K562 (cell line): Measurements from ENCODE around the gene CD274. TPM values are rescaled to one million over a fixed set of nuclear protein-coding genes. Genes with fewer than 3 reads are reported as not detected.
A peak's percentile ranks its signal among the peaks of the same experiment; 100 is the strongest.

ENCODE experiments used
- ATAC-seq: fragments of 200-7000 bp; cut with Tn5 transposase; 3 replicates; pipeline ENCODE4 v1.9.1; 2020; ENCODE audit warnings: moderate library complexity
- BruUV-seq: library from RNA; stranded (reverse); fragments of 400-500 nt; replicated peaks from 2 replicates; lab custom pipeline; 2021; lab: Mats Ljungman, UMichigan
- CTCF ChIA-PET: fragments of 300-600 bp; formaldehyde crosslinking; extraction: SDS; loops from one replicate; lab custom pipeline; 2021; ENCODE audit warnings: low intra/inter-chr PET ratio; lab: Yijun Ruan, JAX
- POLR2A ChIA-PET: fragments of 300-600, 350-650 bp; sonication (Branson Sonifier 250); formaldehyde crosslinking; extraction: SDS; loops from one replicate; lab custom pipeline; 2021; ENCODE audit warnings: antibody characterized with exemption, inconsistent platforms; lab: Yijun Ruan, JAX
- DNase-seq, 4 experiments: peaks; one replicate each; pipeline versions ENCODE4 v3.0.0 to v3.0.0-alpha.2; 2011 to 2018; ENCODE audit warnings: low spot score in 3 of 4, mixed read lengths in 3 of 4; ENCODE audit errors: extremely low read depth in 1 of 4
- FAIRE-seq: peaks from 2 replicates; lab custom pipeline; 2011; peaks lifted over from hg19 to GRCh38; lab: Jason Lieb, UNC
- H2AFZ ChIP-seq: 2 replicates; pipeline ENCODE4 v1.6.0; 2011; ENCODE audit warnings: low read depth, low read length, control low read depth, inconsistent platforms
- H3K27ac ChIP-seq: fragments of 200-600 bp; 3 replicates; pipeline ENCODE4 v1.8.0; 2011; ENCODE audit warnings: low read depth, mild to moderate bottlenecking, control low read depth, inconsistent platforms, low read length, moderate library complexity, mixed read lengths; ENCODE audit errors: extremely low read depth
- H3K27me3 ChIP-seq, 2 experiments: fragments of 300-600 bp in 1 of 2; 2 replicates in 1 of 2; 3 replicates in 1 of 2; pipeline versions ENCODE4 v1.6.0 to v1.8.0; 2011; ENCODE audit warnings: inconsistent platforms in 2 of 2, low read length in 2 of 2, mild to moderate bottlenecking in 1 of 2, mixed read lengths in 1 of 2, moderate library complexity in 1 of 2; ENCODE audit not compliant: control insufficient read depth in 2 of 2, insufficient read depth in 2 of 2
- H3K36me3 ChIP-seq: fragments of 300-600 bp; 3 replicates; pipeline ENCODE4 v1.8.0; 2011; ENCODE audit warnings: mild to moderate bottlenecking, low read length, inconsistent platforms; ENCODE audit not compliant: control insufficient read depth, insufficient read depth
- H3K4me1 ChIP-seq, 2 experiments: fragments of 200-600 bp in 1 of 2; replicated peaks in 1 of 2; 2 replicates in 1 of 2; 3 replicates in 1 of 2; pipeline versions ENCODE4 v1.5.1 to v1.8.0; 2011; ENCODE audit warnings: inconsistent platforms in 2 of 2, low read length in 2 of 2, mild to moderate bottlenecking in 1 of 2, mixed read lengths in 1 of 2, moderate library complexity in 1 of 2; ENCODE audit not compliant: control insufficient read depth in 2 of 2, insufficient read depth in 2 of 2
- H3K4me2 ChIP-seq: 2 replicates; pipeline ENCODE4 v1.6.1; 2011; ENCODE audit warnings: low read length, control low read depth, inconsistent platforms, mixed read lengths; ENCODE audit not compliant: insufficient read depth
- H3K4me3 ChIP-seq: fragments of 200-600 bp; sonication (generic), shearing (Covaris generic); 2 replicates; pipeline ENCODE4 v1.5.1; 2016; ENCODE audit warnings: control low read depth, inconsistent platforms
- H3K79me2 ChIP-seq: fragments of 200-600 bp; 3 replicates; pipeline ENCODE4 v1.8.0; 2011; ENCODE audit warnings: low read length, inconsistent platforms; ENCODE audit not compliant: control insufficient read depth, insufficient read depth
- H3K9ac ChIP-seq, 2 experiments: 2 replicates each; pipeline versions ENCODE4 v1.6.0 to v1.6.1; 2011; ENCODE audit warnings: low read depth in 2 of 2, low read length in 2 of 2, control low read depth in 1 of 2, inconsistent platforms in 1 of 2, mild to moderate bottlenecking in 1 of 2, mixed read lengths in 1 of 2; ENCODE audit not compliant: insufficient read depth in 1 of 2
- H3K9me1 ChIP-seq: one replicate; pipeline ENCODE4 v1.6.0; 2011; ENCODE audit warnings: inconsistent platforms, mild to moderate bottlenecking, low read length, moderate library complexity; ENCODE audit not compliant: control insufficient read depth, insufficient read depth
- H3K9me3 ChIP-seq: replicated peaks from 2 replicates; pipeline ENCODE4 v1.5.1; 2011; ENCODE audit warnings: low read depth, low read length, inconsistent platforms; ENCODE audit not compliant: control insufficient read depth, insufficient read depth
- H4K20me1 ChIP-seq: replicated peaks from 2 replicates; pipeline ENCODE4 v1.6.1; 2011; ENCODE audit warnings: low read length, inconsistent platforms, mixed read lengths; ENCODE audit not compliant: control insufficient read depth, insufficient read depth
- CC2D1A ChIP-seq: fragments of 450-650 bp; IDR thresholded peaks from 2 replicates; pipeline ENCODE4 v1.6.1; 2017; ENCODE audit warnings: mild to moderate bottlenecking
- CSDE1 ChIP-seq, 2 experiments: fragments of 450-650 bp; IDR thresholded peaks; 2 replicates each; pipeline ENCODE4 v1.6.1; 2016; ENCODE audit warnings: mild to moderate bottlenecking in 1 of 2
- JUND ChIP-seq, 2 experiments: IDR thresholded peaks; 2 replicates in 1 of 2; 3 replicates in 1 of 2; pipeline ENCODE4 v1.6.1; 2011; ENCODE audit warnings: borderline replicate concordance in 2 of 2, low read depth in 2 of 2, low read length in 2 of 2, improper control_type of control experiment in 1 of 2, missing biosample characterization in 1 of 2, missing genetic modification characterization in 1 of 2, missing genetic modification reagents in 1 of 2
- WGBS: fragments of 100-300 bp; shearing (Covaris generic); methylation state at CpG from one replicate; pipeline ENCODE4 v1.1.6; 2016; ENCODE audit warnings: low coverage, mixed read lengths; ENCODE audit not compliant: insufficient coverage; ENCODE audit errors: missing lambda C conversion rate; 5-methylcytosine and 5-hydroxymethylcytosine counted together
- in situ Hi-C: fragments of 300-500 bp; cut with MboI; formaldehyde crosslinking; loops from 4 replicates; pipeline ENCODE4 v1.15.0; 2018; ENCODE audit warnings: inconsistent platforms, mixed read lengths
- intact Hi-C: fragments of 100-400 bp; cut with micrococcal nuclease; formaldehyde crosslinking; loops from 2 replicates; pipeline ENCODE4 v1.14.2; 2022
- polyA plus RNA-seq, 8 experiments: library from polyadenylated mRNA; depleted of rRNA in 4 of 8; stranded (reverse) in 5 of 8; unstranded in 3 of 8; fragments of >200 nt; fragmentation: Nextera tagmentation in 2 of 8; fragmentation: Illumina TruSeq in 1 of 8; extraction: Ambion mirVana in 2 of 8; extraction: Trizol in 1 of 8; gene quantifications; 2 replicates each; pipeline versions ENCODE4 v1.2.1 to v1.2.3, GENCODE V29; 2011 to 2014; ENCODE audit warnings: inconsistent platforms in 1 of 8, missing spikeins in 1 of 8
- total RNA-seq, 7 experiments: library from RNA; depleted of rRNA in 6 of 7; stranded (reverse); fragments of >200 nt in 6 of 7; fragmentation: Illumina TruSeq in 2 of 7; extraction: Trizol in 2 of 7; gene quantifications; 2 replicates each; pipeline versions ENCODE4 v1.2.1 to v1.2.3, GENCODE V29; 2011 to 2021; ENCODE audit warnings: low replicate concordance in 1 of 7
- TF ChIP-seq, protein P1 (sequence below), 3 experiments: IDR thresholded peaks in 2 of 3; conservative IDR thresholded peaks in 1 of 3; 2 replicates each; pipeline ENCODE4 v1.5.1; 2011 to 2012; ENCODE audit warnings: low read length in 3 of 3, mild to moderate bottlenecking in 3 of 3, control low read depth in 2 of 3, improper control_type of control experiment in 1 of 3, inconsistent platforms in 1 of 3, low read depth in 1 of 3, mixed read lengths in 1 of 3, moderate library complexity in 1 of 3; ENCODE audit not compliant: insufficient read depth in 2 of 3

Gene CD274
- total and polyA plus RNA-seq, 9 of the 15 experiments (the other 6 are each of a cell fraction or from before 2014, with no cell fraction given): 0.07 to 0.51 (median 0.30) TPM; not detected in 1

DNA sequence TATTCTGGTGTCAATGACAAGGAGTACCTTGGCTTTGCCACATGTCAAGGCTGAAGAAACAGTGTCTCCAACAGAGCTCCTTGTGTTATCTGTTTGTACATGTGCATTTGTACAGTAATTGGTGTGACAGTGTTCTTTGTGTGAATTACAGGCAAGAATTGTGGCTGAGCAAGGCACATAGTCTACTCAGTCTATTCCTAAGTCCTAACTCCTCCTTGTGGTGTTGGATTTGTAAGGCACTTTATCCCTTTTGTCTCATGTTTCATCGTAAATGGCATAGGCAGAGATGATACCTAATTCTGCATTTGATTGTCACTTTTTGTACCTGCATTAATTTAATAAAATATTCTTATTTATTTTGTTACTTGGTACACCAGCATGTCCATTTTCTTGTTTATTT lies 19.8 kb downstream of the CD274 start:
- WGBS: 12% methylated on average over 1 of the region's 1 CpG
- Histone ChIP-seq H3K27ac (no peak overlapping the region), H3K4me3 (no peak overlapping the region), H3K27me3 (no peaks in the 10 kb centered on the region; a peak in 1 of 5 replicates)
- no peak for FAIRE-seq
- DNase-seq: no peak
- TF ChIP-seq CC2D1A (no peak), CSDE1 (IDR thresholded peaks at IDR 0.05) (no peak)
- TF ChIP-seq, protein P1, sequence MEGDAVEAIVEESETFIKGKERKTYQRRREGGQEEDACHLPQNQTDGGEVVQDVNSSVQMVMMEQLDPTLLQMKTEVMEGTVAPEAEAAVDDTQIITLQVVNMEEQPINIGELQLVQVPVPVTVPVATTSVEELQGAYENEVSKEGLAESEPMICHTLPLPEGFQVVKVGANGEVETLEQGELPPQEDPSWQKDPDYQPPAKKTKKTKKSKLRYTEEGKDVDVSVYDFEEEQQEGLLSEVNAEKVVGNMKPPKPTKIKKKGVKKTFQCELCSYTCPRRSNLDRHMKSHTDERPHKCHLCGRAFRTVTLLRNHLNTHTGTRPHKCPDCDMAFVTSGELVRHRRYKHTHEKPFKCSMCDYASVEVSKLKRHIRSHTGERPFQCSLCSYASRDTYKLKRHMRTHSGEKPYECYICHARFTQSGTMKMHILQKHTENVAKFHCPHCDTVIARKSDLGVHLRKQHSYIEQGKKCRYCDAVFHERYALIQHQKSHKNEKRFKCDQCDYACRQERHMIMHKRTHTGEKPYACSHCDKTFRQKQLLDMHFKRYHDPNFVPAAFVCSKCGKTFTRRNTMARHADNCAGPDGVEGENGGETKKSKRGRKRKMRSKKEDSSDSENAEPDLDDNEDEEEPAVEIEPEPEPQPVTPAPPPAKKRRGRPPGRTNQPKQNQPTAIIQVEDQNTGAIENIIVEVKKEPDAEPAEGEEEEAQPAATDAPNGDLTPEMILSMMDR (IDR thresholded peaks at IDR 0.05 in 2 of 3, conservative IDR thresholded peaks at IDR 0.05 in 1 of 3; ENCODE audit: insufficient read depth in 2 of 3, low read depth in 1 of 3, low read length in 3 of 3): 0 out of 6 replicates have a peak, but pooled peaks of 1 of the 3 experiments have one; percentile 14
- TF ChIP-seq, all 486 proteins: peak for 1
- no peaks in the 10 kb centered on the region for H4K20me1 ChIP-seq
- no peaks in the 10 kb centered on the region for H3K9me1 ChIP-seq
- in situ Hi-C loops: no loop called here
- no peaks in the 10 kb centered on the region for H3K79me2 ChIP-seq
- no TSS peak for BruUV-seq
- no peak overlapping the region for H3K4me2 ChIP-seq
- H3K36me3 ChIP-seq: no peaks in the 10 kb centered on the region
- H3K9ac ChIP-seq: no peak overlapping the region
- H3K9me3 ChIP-seq: no peaks in the 10 kb centered on the region
- no peaks in the 10 kb centered on the region for H3K4me1 ChIP-seq
- no peak for ATAC-seq
- CTCF ChIA-PET: no interaction called here
- no peak overlapping the region for H2AFZ ChIP-seq
- POLR2A ChIA-PET: interaction anchor here (1.2 kb wide), 1 partner anchor 40 kb away, joined by 4 read pairs; no protein-coding TSS in a partner anchor
- intact Hi-C loops: no loop called here

- in situ Hi-C loops: no loop called here
- no peak for DNase-seq
- no peak overlapping the region for H3K4me3 ChIP-seq
- 5% methylated on average over 3 of the region's 3 CpGs for WGBS
- H3K27ac ChIP-seq: no peak overlapping the region
- POLR2A ChIA-PET: no interaction called here
- H3K27me3 ChIP-seq: no peaks in the 10 kb centered on the region; a peak in 1 of 5 replicates
- H3K4me2 ChIP-seq: no peak overlapping the region
- no peaks in the 10 kb centered on the region for H3K36me3 ChIP-seq
- H2AFZ ChIP-seq: no peak overlapping the region
- H3K4me1 ChIP-seq: no peaks in the 10 kb centered on the region
- no peaks in the 10 kb centered on the region for H4K20me1 ChIP-seq
- no peak for ATAC-seq
- no peak overlapping the region for H3K9ac ChIP-seq
- intact Hi-C loops: no loop called here
- H3K79me2 ChIP-seq: no peaks in the 10 kb centered on the region
- no peaks in the 10 kb centered on the region for H3K9me3 ChIP-seq
- CTCF ChIA-PET: no interaction called here
- H3K9me1 ChIP-seq: no peaks in the 10 kb centered on the region
- no TSS peak for BruUV-seq
- no peak for FAIRE-seq
- TF ChIP-seq JUND (IDR thresholded peaks at IDR 0.05; ENCODE audit: borderline replicate concordance, low read depth, low read length) (no peak), JUND (tag; IDR thresholded peaks at IDR 0.05; ENCODE audit: borderline replicate concordance, low read depth, low read length) (no peak)
Measured at GRCh38 chr9:5470816-5471215, 20.5 kb downstream of the CD274 start.
